ENCODE measurements around the gene C2CD4C. TPM values are rescaled to one million over a fixed set of nuclear protein-coding genes. Genes with fewer than 3 reads are reported as not detected.

The C2CD4C gene
- total RNA-seq, 1 experiment from 2014 or later, result 7.1 TPM

GRCh38 chr19:443005-443404, 34.1 kb upstream of the C2CD4C start:
- no peaks in the 10 kb centered on the region for H3K79me2 ChIP-seq (ENCODE audit: insufficient read depth, low read length)
- H3K4me1 ChIP-seq (ENCODE audit: control insufficient read depth in 1 of 2, insufficient read depth in 2 of 2, low read length in 2 of 2), result no peaks in the 10 kb centered on the region
- no peaks in the 10 kb centered on the region for H3K36me3 ChIP-seq (ENCODE audit: control insufficient read depth in 1 of 2, insufficient read depth in 2 of 2, low read length in 2 of 2)
- intact Hi-C loops (cut with micrococcal nuclease), result no loop called here
- ChIA-PET CTCF (no interaction called here), POLR2A (no interaction called here), RAD21 (ENCODE audit: low non-redundant PET in 1 of 2, low total read pairs in 2 of 2, uncharacterized antibody in 2 of 2, unreplicated experiment in 2 of 2) (no interaction called here)
- no peaks in the 10 kb centered on the region for H3K9me3 ChIP-seq (ENCODE audit: control insufficient read depth in 1 of 2, insufficient read depth in 1 of 2, low read depth in 1 of 2, low read length in 2 of 2)
- H3K9me2 ChIP-seq (ENCODE audit: insufficient read depth), result no peaks in the 10 kb centered on the region
- ATAC-seq (no peak), DNase-seq (ENCODE audit: low read depth, low spot score) (no peak)
- H3K27ac ChIP-seq (ENCODE audit: low read depth, low read length), result no peak overlapping the region
- no peak overlapping the region for H3K4me3 ChIP-seq (replicated peaks in 1 of 2; ENCODE audit: low read depth in 1 of 2, low read length in 2 of 2)
- H2AFZ ChIP-seq (ENCODE audit: low read depth, low read length, poor library complexity, severe bottlenecking), result no peak overlapping the region
- BruUV-seq (replicated peaks), result no TSS peak
- no peak overlapping the region for H3K4me2 ChIP-seq (ENCODE audit: low read length)
- TF ChIP-seq RAD21 (IDR thresholded peaks at IDR 0.05; ENCODE audit: low read depth) (no peak), ATF3 (IDR thresholded peaks at IDR 0.05) (no peak), CTCF (IDR thresholded peaks at IDR 0.05 in 2 of 3, conservative IDR thresholded peaks at IDR 0.05 in 1 of 3; ENCODE audit: borderline replicate concordance in 1 of 3, insufficient read depth in 1 of 3, low read depth in 2 of 3, low read length in 2 of 3) (no peak), EZH2phosphoT487 (IDR thresholded peaks at IDR 0.05; ENCODE audit: borderline replicate concordance) (no peak), ZFX (IDR thresholded peaks at IDR 0.05) (no peak), SRF (IDR thresholded peaks at IDR 0.05; ENCODE audit: low read depth) (no peak), MAX (IDR thresholded peaks at IDR 0.05) (no peak), YY1 (IDR thresholded peaks at IDR 0.05; ENCODE audit: extremely low read depth, insufficient replicate concordance, low read depth, low read length) (no peak), ELF1 (IDR thresholded peaks at IDR 0.05; ENCODE audit: borderline replicate concordance, low read depth) (no peak)
- H4K20me1 ChIP-seq (ENCODE audit: insufficient read depth), result no peaks in the 10 kb centered on the region
- H3K27me3 ChIP-seq (ENCODE audit: insufficient read depth, low read length), result no peaks in the 10 kb centered on the region
- no peak overlapping the region for H3K9ac ChIP-seq (ENCODE audit: low read length)

All from HCT116 (cell line).